NK-92 (cell line): Measurements from ENCODE around the gene CDCA7L.

Source experiments
- DNase-seq: peaks from one replicate; lab custom pipeline; 2025; ENCODE audit not compliant: unreplicated experiment; lab: John Stamatoyannopoulos, UW

CDCA7L gene

GRCh38 chr7:21945454-21946221, at the start of gene CDCA7L:
Gene CDCA7L (minus strand): TSS chr7:21945899. CDS start chr7:21945804, 95 bp downstream.
- no peak for DNase-seq

- no peak for DNase-seq
These were observed 40.4 kb upstream of the CDCA7L start for GRCh38 chr7:21986096-21986495.

GRCh38 chr7:21984042-21984441, 38.3 kb upstream of the CDCA7L start:
- no peak for DNase-seq

DNA sequence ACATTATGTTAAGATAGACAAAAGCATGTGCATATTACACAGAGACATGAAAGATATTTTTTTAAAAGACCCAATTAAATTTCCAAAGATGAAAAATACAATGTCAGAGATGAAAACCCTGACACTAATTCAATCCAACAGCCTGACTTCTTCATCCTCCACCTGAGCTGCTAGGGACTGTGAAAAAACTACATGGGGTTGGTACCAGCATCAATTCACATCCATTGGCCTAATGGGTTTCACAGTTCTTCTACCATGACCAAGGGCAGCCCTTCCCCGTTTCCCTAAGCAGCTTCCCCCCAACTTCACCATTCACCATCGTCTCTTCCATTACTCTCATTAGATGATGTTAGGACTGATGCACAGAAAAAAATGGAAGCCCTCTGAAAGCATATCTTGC, 37.4 kb upstream of the CDCA7L start:
- no peak for DNase-seq

- DNase-seq = no peak
These were observed 35.8 kb upstream of the CDCA7L start for GRCh38 chr7:21981524-21981923.

- DNase-seq = no peak
These were observed 35.3 kb upstream of the CDCA7L start for GRCh38 chr7:21980926-21981500.

- no peak for DNase-seq
These were observed 26.7 kb upstream of the CDCA7L start for GRCh38 chr7:21972397-21972784.

DNA sequence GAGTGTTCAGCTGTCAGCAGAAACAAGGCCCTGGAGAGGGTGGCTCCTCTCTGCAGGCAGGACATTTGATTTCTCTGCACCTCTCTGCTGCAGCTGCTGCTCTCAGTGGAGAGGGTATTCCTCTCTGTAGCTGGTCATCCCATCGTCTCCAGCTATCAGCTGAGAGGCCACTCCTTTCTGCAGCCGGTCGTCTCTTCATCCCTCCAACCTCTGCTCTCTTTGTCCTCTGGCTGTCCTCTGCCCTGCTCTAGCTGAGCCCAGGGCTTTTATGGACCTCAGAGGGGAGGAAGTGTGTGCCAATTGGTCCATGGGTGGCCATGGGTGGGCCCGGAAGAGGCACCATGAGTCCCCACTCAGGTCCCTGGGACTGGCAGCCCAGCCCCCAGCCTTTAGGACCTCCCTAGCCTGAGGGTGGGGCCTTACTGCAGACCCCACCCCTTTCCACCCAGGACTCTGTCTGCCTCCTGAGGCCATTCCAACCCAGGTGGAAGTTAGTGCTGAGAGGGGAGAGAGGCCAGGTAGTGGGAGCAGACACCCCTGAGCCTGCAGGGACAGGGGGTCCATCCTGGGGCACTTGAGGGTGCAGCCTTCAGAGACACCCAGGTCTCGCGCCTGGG, 26.2 kb upstream of the CDCA7L start:
- no peak for DNase-seq

- DNase-seq = no peak
These were observed 24.1 kb upstream of the CDCA7L start for GRCh38 chr7:21969822-21970221.

DNA sequence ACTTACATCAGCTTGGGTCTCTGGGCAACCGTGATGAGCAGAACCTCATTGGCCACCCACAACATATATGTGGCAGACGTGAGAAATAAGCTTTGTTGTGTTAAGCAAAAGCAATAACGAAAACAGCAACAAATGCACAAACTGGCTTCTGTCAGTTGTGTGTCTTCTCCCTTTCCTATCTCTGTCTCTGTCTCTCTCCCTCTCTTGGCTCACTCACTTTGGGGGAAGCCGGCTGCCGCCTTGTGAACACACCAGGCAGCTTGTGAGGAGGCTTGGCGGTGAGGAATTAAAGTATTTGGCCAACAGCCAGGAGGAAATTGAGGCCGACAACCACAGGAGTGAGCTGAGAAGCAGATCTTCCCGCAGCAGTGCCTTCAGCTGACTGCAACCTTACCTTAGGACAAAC, 21.9 kb upstream of the CDCA7L start:
- DNase-seq = no peak

DNA sequence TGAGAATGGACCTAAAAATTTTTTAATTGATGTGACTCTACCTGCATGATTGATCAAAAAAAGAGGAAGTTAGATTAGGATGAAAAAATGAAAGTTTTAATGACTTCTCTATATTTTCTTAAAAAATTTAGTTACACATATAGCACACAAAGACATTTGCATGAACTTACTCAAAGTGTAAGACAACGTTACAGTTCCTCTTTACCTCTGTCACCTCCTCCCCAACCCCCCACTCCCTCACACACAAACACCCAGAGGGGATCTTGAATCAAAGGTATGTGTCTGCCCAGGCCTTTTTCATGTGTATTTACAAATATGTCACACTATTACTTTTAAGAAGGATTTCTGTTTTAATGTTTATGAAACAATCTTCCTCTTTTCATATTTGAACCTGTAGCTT, 20.6 kb upstream of the CDCA7L start:
- no peak for DNase-seq

GRCh38 chr7:21965291-21965690, 19.6 kb upstream of the CDCA7L start:
- DNase-seq = no peak

DNA sequence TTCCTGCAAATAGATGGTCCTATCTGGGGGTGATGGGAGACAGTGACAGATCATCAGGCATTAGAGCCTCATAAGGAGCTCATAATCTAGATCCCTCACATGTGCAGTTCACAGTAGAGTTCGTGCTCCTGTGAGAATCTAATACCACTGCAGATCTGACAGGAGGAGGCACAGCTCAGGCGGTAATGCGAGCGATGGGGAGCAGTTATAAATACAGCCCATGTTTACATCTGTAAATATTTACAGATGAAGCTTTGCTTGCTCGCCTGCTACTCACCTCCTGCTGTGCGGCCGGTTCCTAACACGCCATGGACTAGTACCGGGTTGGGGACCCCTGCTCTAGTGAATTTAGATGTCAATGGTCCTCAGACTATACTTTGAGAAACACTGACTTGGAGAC, 17.0 kb upstream of the CDCA7L start:
- no peak for DNase-seq

DNA sequence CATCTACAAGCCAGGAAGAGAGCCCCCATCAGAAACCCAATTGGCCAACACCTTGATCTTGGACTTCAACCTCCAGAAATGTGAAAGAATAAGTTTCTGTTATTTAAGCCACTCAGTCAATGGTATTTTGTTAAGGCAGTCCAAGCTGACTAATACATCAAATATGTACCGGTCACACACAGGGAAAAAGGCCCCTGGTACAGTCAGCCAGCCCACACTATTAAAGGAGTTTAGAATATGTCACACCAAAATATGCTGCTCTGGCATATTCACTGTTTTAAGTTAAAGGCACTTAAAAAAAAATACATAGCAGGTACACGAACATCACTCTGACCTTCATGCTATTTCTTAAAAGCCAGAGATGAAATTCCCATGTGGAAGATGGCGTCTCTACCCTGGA, 15.2 kb upstream of the CDCA7L start:
- no peak for DNase-seq

- DNase-seq = no peak
These were observed 13.7 kb upstream of the CDCA7L start for GRCh38 chr7:21959387-21959776.

DNA sequence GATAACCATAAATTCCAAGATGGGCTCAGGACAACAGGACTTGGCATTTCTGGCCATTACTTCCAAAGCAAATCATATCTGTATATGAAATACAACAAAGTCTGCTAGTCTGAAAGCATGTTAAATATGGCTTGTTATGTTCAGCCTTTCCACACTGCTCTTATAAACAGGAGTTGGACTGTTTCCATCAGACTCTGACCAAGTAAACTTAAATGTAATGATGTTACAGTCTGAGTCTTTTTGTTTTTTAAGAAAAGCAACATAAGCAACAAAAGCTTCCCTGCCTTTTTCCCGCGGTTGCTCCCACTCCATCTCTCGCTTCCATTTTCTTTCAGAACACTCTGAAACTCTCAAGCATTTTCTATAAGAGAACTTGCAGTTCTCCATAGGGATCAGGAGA, 8.1 kb upstream of the CDCA7L start:
- no peak for DNase-seq

DNA sequence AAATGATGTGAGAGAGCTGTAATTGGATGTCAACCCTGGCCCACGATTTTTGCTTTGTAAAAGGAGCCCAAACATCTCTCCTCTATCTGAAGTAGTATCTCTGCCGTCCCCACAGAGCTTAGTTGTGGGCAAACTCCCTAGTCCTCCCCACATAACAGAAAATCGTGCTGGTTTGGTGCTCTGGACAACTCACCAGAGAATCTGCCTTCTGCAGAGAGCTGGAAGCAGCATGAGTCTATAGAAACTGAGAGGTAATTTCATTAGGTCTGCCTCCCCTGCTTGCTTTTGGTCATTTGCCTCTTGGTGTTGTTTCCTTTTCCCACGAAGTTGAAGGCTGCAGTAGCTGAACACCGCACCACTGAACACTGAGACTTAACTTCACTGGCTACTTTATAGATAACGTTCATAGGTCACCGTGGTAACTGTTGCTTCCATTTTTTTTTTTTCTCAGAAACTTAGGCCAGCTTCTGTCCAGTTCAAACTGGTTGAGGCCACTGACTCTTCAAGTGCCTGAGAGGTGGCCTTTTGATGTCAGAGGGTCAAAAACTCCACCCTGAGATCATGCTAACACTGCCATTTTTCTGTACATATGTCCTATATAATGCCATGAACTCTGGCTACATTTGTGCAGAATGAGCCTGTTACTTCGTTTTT, 3.3 kb upstream of the CDCA7L start:
- DNase-seq = no peak

DNA sequence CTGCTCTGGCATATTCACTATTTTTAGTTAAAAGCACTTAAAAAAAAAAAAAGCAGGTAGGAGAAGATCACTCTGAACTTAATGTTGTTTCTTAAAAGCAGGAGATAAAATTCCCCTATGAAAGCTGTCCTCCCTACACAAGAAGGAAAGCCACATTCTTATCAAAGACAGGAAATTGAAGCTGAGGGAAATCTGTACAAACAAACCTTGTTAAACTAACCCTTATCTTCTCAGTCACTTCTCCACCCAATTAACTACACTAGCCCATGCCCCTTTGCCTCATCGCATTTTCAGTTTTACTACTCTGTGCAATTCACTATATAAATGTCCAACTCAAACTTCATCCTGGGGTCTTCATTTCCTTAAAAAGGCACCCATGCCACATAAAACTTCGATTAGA, 2.7 kb upstream of the CDCA7L start:
- no peak for DNase-seq

GRCh38 chr7:21947946-21948345, 2.2 kb upstream of the CDCA7L start:
- no peak for DNase-seq

DNA sequence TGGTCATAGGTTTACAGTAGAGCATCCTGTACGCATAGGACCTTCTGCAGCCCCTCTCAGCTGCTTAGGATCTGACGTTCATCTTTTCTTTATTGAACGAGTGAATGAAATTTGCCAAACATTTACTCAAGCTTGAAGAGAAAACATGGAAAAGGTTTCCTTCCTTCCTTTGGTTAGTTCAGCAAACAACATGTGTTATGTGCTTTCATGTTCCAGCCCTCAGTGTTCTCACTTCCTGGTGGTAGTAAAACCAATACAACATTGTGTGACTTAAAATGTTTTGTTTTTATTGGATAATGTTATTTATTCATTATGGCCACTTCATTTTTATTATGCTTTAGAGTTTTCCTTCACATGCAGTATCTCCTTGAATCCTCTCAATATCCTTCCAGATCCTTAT, 1.4 kb upstream of the CDCA7L start:
- no peak for DNase-seq

GRCh38 chr7:21946222-21946709, 567 bp upstream of the CDCA7L start:
- no peak for DNase-seq
